ENCODE results near the gene PKD1L1. TPM values are rescaled to one million over a fixed set of nuclear protein-coding genes. Genes with fewer than 3 reads are reported as not detected.

The PKD1L1 gene
- total RNA-seq, 2 donors from 2014 or later = 0.13 to 0.20 TPM

- H3K4me1 ChIP-seq (ENCODE audit: control insufficient read depth, insufficient read depth, low read length) = peaks cover 5% of the 10 kb centered on the region
- H3K36me3 ChIP-seq (ENCODE audit: control insufficient read depth, insufficient read depth, low read length) = peaks cover 79% of the 10 kb centered on the region
- TF ChIP-seq CTCF (conservative IDR thresholded peaks at IDR 0.05) = no peak
- DNase-seq = no peak
- no peak overlapping the region for H3K4me3 ChIP-seq (ENCODE audit: low read length)
- H3K9ac ChIP-seq (ENCODE audit: extremely low read depth, low read length, poor library complexity, severe bottlenecking) = no peak overlapping the region
- no peaks in the 10 kb centered on the region for H3K27me3 ChIP-seq (ENCODE audit: control insufficient read depth, insufficient read depth, low read length, poor library complexity, severe bottlenecking)
- Mint-ChIP-seq H3K9me3 (no peaks in the 10 kb centered on the region), H3K27me3 (ENCODE audit: insufficient read depth) (no peaks in the 10 kb centered on the region), H3K36me3 (ENCODE audit: low read depth) (peaks cover 77% of the 10 kb centered on the region), H3K27ac (no peak overlapping the region), H3K4me1 (peaks cover 11% of the 10 kb centered on the region), H3K4me3 (no peak overlapping the region)
- H3K9me3 ChIP-seq (ENCODE audit: control insufficient read depth, low read length) = no peaks in the 10 kb centered on the region
- WGBS, 2 experiments (ENCODE audit: insufficient coverage in 1 of 2, insufficient read length in 1 of 2) = 100% methylated on average over 1 of the region's 1 CpG
- H3K27ac ChIP-seq (ENCODE audit: low read depth, low read length) = no peak overlapping the region
Observed at GRCh38 chr7:47973739-47974138, 25.5 kb upstream of the PKD1L1 start.

DNA sequence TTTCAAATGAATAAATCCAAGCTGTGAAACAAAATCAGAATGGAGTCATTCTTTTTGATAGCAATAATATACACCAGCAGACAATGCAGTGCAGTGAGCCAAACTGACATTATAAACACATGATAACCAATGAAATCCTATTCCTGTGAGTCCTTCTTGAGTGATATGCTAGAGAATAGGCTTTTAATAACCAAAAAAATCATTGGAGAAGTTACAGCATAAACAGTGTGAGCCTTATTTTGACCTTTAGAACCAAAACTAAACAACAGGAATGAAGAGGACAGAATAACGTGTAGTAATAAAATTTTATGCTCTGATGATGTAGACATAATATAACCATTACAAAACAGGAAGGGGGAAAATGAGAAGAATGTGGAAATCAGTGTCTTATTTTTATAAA is 22.5 kb upstream of the PKD1L1 start:
- no peak for DNase-seq
- no peaks in the 10 kb centered on the region for H3K9me3 ChIP-seq (ENCODE audit: control insufficient read depth, low read length)
- H3K4me1 Mint-ChIP-seq = peaks cover 7% of the 10 kb centered on the region
- TF ChIP-seq CTCF (conservative IDR thresholded peaks at IDR 0.05) = no peak
- peaks cover 80% of the 10 kb centered on the region for H3K36me3 Mint-ChIP-seq (ENCODE audit: low read depth)
- no peak overlapping the region for H3K27ac ChIP-seq (ENCODE audit: low read depth, low read length)
- H3K4me3 Mint-ChIP-seq = no peak overlapping the region
- no peak overlapping the region for H3K27ac Mint-ChIP-seq
- H3K27me3 ChIP-seq (ENCODE audit: control insufficient read depth, insufficient read depth, low read length, poor library complexity, severe bottlenecking) = no peaks in the 10 kb centered on the region
- H3K4me3 ChIP-seq (ENCODE audit: low read length) = no peak overlapping the region
- H3K9ac ChIP-seq (ENCODE audit: extremely low read depth, low read length, poor library complexity, severe bottlenecking) = no peak overlapping the region
- H3K27me3 Mint-ChIP-seq (ENCODE audit: insufficient read depth) = no peaks in the 10 kb centered on the region
- WGBS, 2 experiments (ENCODE audit: insufficient coverage in 1 of 2, insufficient read length in 1 of 2) = 83% methylated on average over 1 of the region's 1 CpG; no CpG with 5 or more reads in 1 of the 2 experiments
- no peaks in the 10 kb centered on the region for H3K4me1 ChIP-seq (ENCODE audit: control insufficient read depth, insufficient read depth, low read length)
- H3K36me3 ChIP-seq (ENCODE audit: control insufficient read depth, insufficient read depth, low read length) = peaks cover 80% of the 10 kb centered on the region
- H3K9me3 Mint-ChIP-seq = no peaks in the 10 kb centered on the region

- Mint-ChIP-seq H3K27ac (no peak overlapping the region), H3K9me3 (no peaks in the 10 kb centered on the region), H3K4me3 (no peak overlapping the region), H3K27me3 (ENCODE audit: insufficient read depth) (no peaks in the 10 kb centered on the region), H3K36me3 (ENCODE audit: low read depth) (peaks cover 82% of the 10 kb centered on the region), H3K4me1 (peaks cover 7% of the 10 kb centered on the region)
- DNase-seq = peak; percentile 93
- 81 to 83% methylated on average over 3 to 5 of the region's 5 CpGs for WGBS, 2 experiments (ENCODE audit: insufficient coverage in 1 of 2, insufficient read length in 1 of 2)
- H3K9me3 ChIP-seq (ENCODE audit: control insufficient read depth, low read length) = no peaks in the 10 kb centered on the region
- no peak overlapping the region for H3K27ac ChIP-seq (ENCODE audit: low read depth, low read length)
- H3K27me3 ChIP-seq (ENCODE audit: control insufficient read depth, insufficient read depth, low read length, poor library complexity, severe bottlenecking) = no peaks in the 10 kb centered on the region
- no peaks in the 10 kb centered on the region for H3K4me1 ChIP-seq (ENCODE audit: control insufficient read depth, insufficient read depth, low read length)
- H3K9ac ChIP-seq (ENCODE audit: extremely low read depth, low read length, poor library complexity, severe bottlenecking) = no peak overlapping the region
- TF ChIP-seq CTCF (conservative IDR thresholded peaks at IDR 0.05) = peak; percentile 96
- H3K4me3 ChIP-seq (ENCODE audit: low read length) = no peak overlapping the region
- peaks cover 80% of the 10 kb centered on the region for H3K36me3 ChIP-seq (ENCODE audit: control insufficient read depth, insufficient read depth, low read length)
Observed at GRCh38 chr7:47968847-47969774, 20.8 kb upstream of the PKD1L1 start.
